Neuron (in vitro differentiated cells): ENCODE measurements around the gene OR10H2.

Source experiments
- H2AFZ ChIP-seq: one replicate; pipeline ENCODE4 v1.6.1; 2013; ENCODE audit warnings: low read depth, mild to moderate bottlenecking, inconsistent platforms, low read length, moderate library complexity
- H3K27me3 ChIP-seq: one replicate; pipeline ENCODE4 v1.6.1; 2013; ENCODE audit warnings: low read length; ENCODE audit not compliant: insufficient read depth
- H3K36me3 ChIP-seq: one replicate; pipeline ENCODE4 v1.6.1; 2013; ENCODE audit warnings: low read length; ENCODE audit not compliant: insufficient read depth
- H3K4me1 ChIP-seq: one replicate; pipeline ENCODE4 v1.6.1; 2013; ENCODE audit warnings: low read length; ENCODE audit not compliant: insufficient read depth
- H3K4me3 ChIP-seq: 2 replicates; pipeline ENCODE4 v1.5.1; 2013; ENCODE audit warnings: mild to moderate bottlenecking, low read length, moderate library complexity
- H3K9me3 ChIP-seq: one replicate; pipeline ENCODE4 v1.6.1; 2013; ENCODE audit warnings: low read length

Gene OR10H2

GRCh38 chr19:15776991-15777970 is 49.5 kb downstream of the OR10H2 start:
- Histone ChIP-seq H2AFZ (no peak overlapping the region), H3K36me3 (no peaks in the 10 kb centered on the region), H3K4me3 (no peak overlapping the region), H3K4me1 (peaks cover 13% of the 10 kb centered on the region), H3K9me3 (no peaks in the 10 kb centered on the region), H3K27me3 (no peaks in the 10 kb centered on the region)
